Measurements from ENCODE around the gene UBA1.

GRCh38 chrX:47146121-47146935, 47.3 kb upstream of the UBA1 start:
- TF ChIP-seq, protein P1, sequence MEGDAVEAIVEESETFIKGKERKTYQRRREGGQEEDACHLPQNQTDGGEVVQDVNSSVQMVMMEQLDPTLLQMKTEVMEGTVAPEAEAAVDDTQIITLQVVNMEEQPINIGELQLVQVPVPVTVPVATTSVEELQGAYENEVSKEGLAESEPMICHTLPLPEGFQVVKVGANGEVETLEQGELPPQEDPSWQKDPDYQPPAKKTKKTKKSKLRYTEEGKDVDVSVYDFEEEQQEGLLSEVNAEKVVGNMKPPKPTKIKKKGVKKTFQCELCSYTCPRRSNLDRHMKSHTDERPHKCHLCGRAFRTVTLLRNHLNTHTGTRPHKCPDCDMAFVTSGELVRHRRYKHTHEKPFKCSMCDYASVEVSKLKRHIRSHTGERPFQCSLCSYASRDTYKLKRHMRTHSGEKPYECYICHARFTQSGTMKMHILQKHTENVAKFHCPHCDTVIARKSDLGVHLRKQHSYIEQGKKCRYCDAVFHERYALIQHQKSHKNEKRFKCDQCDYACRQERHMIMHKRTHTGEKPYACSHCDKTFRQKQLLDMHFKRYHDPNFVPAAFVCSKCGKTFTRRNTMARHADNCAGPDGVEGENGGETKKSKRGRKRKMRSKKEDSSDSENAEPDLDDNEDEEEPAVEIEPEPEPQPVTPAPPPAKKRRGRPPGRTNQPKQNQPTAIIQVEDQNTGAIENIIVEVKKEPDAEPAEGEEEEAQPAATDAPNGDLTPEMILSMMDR (IDR thresholded peaks at IDR 0.05), result no peak
- no peak for TF ChIP-seq EP300 (IDR thresholded peaks at IDR 0.05)
